ENCODE results near the gene TM4SF1.

DNA sequence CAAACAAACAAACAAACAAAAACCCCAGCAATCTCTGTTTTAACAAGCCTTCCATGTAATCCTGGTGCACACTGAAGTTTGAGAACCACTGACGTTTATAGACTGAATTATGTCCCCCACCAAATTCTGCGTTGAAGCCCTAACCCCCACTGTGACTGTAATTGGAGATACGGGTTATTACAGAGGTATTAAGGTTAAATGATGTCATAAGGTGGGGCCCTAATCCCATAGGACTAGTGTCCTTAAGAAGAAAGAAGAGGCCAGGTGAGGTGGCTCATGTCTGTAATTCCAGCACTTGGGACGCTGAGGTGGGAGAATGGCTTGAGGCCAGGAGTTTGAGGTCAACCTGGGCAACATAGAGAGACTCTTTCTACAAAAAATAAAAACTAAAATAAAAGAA lies 42.4 kb upstream of the TM4SF1 start:
- TF ChIP-seq POLR2A (IDR thresholded peaks at IDR 0.05) (no peak), POLR2AphosphoS5 (IDR thresholded peaks at IDR 0.05) (no peak)

All from spleen (tissue), 3 donors.